Measurements from ENCODE around the gene TCF4. TPM values are rescaled to one million over a fixed set of nuclear protein-coding genes. Genes with fewer than 3 reads are reported as not detected.

The TCF4 gene
- total and polyA plus RNA-seq, 2 experiments from 2014 or later = 77.7 to 89.2 TPM

DNA sequence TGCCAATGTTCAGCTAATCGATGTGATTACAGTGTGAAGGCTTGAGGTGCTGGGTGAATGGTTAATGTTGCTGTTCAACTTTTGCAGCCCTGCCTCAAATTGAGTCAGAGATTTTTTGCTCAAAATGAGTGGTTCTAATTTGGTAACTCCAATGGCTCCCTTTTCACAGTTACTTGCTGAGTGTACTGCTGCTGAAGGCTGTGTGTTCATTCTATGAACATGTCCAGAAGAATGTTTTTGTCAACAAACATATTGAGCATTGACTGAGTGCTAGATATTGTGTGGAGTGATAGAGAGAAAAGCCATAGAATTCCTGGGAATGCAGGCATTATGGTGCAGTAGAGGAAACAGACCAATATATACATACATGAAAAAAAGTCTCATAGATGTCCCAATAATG lies 39.0 kb upstream of the TCF4 start:
- Mint-ChIP-seq H3K36me3 (ENCODE audit: low read depth) (no peaks in the 10 kb centered on the region), H3K27ac (no peak overlapping the region), H3K4me3 (no peak overlapping the region), H3K27me3 (ENCODE audit: insufficient read depth, low read depth, poor library complexity) (no peaks in the 10 kb centered on the region), H3K9me3 (no peaks in the 10 kb centered on the region), H3K4me1 (peaks cover 9% of the 10 kb centered on the region)
- ATAC-seq (no peak), DNase-seq (ENCODE audit: low spot score) (no peak)
- no peaks in the 10 kb centered on the region for H3K27me3 ChIP-seq (ENCODE audit: insufficient read depth)
- H3K79me2 ChIP-seq (replicated peaks; ENCODE audit: insufficient read depth) = no peaks in the 10 kb centered on the region
- no peak overlapping the region; the same call in 1 of the 2 replicates for H2AFZ ChIP-seq
- H3K36me3 ChIP-seq (ENCODE audit: insufficient read depth) = no peaks in the 10 kb centered on the region
- H4K20me1 ChIP-seq (replicated peaks; ENCODE audit: insufficient read depth) = no peaks in the 10 kb centered on the region
- H3K4me1 ChIP-seq (ENCODE audit: insufficient read depth) = peaks cover 4% of the 10 kb centered on the region; the same call in 1 of the 2 replicates
- H3K27ac ChIP-seq (ENCODE audit: low read depth) = no peak overlapping the region
- no peak for TF ChIP-seq ZNF331 (CRISPR knock-in tag; IDR thresholded peaks at IDR 0.05; ENCODE audit: low read depth)
- no peak for TF ChIP-seq EZH2phosphoT487 (IDR thresholded peaks at IDR 0.05; ENCODE audit: unreplicated experiment)
- no peak for TF ChIP-seq NANOG (IDR thresholded peaks at IDR 0.05; ENCODE audit: borderline replicate concordance)
- TF ChIP-seq ZNF114 (CRISPR knock-in tag; IDR thresholded peaks at IDR 0.05) = no peak
- TF ChIP-seq, protein P1, sequence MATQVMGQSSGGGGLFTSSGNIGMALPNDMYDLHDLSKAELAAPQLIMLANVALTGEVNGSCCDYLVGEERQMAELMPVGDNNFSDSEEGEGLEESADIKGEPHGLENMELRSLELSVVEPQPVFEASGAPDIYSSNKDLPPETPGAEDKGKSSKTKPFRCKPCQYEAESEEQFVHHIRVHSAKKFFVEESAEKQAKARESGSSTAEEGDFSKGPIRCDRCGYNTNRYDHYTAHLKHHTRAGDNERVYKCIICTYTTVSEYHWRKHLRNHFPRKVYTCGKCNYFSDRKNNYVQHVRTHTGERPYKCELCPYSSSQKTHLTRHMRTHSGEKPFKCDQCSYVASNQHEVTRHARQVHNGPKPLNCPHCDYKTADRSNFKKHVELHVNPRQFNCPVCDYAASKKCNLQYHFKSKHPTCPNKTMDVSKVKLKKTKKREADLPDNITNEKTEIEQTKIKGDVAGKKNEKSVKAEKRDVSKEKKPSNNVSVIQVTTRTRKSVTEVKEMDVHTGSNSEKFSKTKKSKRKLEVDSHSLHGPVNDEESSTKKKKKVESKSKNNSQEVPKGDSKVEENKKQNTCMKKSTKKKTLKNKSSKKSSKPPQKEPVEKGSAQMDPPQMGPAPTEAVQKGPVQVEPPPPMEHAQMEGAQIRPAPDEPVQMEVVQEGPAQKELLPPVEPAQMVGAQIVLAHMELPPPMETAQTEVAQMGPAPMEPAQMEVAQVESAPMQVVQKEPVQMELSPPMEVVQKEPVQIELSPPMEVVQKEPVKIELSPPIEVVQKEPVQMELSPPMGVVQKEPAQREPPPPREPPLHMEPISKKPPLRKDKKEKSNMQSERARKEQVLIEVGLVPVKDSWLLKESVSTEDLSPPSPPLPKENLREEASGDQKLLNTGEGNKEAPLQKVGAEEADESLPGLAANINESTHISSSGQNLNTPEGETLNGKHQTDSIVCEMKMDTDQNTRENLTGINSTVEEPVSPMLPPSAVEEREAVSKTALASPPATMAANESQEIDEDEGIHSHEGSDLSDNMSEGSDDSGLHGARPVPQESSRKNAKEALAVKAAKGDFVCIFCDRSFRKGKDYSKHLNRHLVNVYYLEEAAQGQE (IDR thresholded peaks at IDR 0.05; ENCODE audit: unreplicated experiment) = no peak
- TF ChIP-seq EZH2 (IDR thresholded peaks at IDR 0.05; ENCODE audit: low read depth, unreplicated experiment) = no peak
- no peak for TF ChIP-seq POLR2AphosphoS5 (IDR thresholded peaks at IDR 0.05; ENCODE audit: low read depth)
- no peak for TF ChIP-seq STAT1 (IDR thresholded peaks at IDR 0.05; ENCODE audit: unreplicated experiment)
- TF ChIP-seq CREB1 (CRISPR knock-in tag; IDR thresholded peaks at IDR 0.05; ENCODE audit: low read depth) = no peak
- TF ChIP-seq, protein P2, sequence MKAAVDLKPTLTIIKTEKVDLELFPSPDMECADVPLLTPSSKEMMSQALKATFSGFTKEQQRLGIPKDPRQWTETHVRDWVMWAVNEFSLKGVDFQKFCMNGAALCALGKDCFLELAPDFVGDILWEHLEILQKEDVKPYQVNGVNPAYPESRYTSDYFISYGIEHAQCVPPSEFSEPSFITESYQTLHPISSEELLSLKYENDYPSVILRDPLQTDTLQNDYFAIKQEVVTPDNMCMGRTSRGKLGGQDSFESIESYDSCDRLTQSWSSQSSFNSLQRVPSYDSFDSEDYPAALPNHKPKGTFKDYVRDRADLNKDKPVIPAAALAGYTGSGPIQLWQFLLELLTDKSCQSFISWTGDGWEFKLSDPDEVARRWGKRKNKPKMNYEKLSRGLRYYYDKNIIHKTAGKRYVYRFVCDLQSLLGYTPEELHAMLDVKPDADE (IDR thresholded peaks at IDR 0.05) = no peak
- TF ChIP-seq, protein P3, sequence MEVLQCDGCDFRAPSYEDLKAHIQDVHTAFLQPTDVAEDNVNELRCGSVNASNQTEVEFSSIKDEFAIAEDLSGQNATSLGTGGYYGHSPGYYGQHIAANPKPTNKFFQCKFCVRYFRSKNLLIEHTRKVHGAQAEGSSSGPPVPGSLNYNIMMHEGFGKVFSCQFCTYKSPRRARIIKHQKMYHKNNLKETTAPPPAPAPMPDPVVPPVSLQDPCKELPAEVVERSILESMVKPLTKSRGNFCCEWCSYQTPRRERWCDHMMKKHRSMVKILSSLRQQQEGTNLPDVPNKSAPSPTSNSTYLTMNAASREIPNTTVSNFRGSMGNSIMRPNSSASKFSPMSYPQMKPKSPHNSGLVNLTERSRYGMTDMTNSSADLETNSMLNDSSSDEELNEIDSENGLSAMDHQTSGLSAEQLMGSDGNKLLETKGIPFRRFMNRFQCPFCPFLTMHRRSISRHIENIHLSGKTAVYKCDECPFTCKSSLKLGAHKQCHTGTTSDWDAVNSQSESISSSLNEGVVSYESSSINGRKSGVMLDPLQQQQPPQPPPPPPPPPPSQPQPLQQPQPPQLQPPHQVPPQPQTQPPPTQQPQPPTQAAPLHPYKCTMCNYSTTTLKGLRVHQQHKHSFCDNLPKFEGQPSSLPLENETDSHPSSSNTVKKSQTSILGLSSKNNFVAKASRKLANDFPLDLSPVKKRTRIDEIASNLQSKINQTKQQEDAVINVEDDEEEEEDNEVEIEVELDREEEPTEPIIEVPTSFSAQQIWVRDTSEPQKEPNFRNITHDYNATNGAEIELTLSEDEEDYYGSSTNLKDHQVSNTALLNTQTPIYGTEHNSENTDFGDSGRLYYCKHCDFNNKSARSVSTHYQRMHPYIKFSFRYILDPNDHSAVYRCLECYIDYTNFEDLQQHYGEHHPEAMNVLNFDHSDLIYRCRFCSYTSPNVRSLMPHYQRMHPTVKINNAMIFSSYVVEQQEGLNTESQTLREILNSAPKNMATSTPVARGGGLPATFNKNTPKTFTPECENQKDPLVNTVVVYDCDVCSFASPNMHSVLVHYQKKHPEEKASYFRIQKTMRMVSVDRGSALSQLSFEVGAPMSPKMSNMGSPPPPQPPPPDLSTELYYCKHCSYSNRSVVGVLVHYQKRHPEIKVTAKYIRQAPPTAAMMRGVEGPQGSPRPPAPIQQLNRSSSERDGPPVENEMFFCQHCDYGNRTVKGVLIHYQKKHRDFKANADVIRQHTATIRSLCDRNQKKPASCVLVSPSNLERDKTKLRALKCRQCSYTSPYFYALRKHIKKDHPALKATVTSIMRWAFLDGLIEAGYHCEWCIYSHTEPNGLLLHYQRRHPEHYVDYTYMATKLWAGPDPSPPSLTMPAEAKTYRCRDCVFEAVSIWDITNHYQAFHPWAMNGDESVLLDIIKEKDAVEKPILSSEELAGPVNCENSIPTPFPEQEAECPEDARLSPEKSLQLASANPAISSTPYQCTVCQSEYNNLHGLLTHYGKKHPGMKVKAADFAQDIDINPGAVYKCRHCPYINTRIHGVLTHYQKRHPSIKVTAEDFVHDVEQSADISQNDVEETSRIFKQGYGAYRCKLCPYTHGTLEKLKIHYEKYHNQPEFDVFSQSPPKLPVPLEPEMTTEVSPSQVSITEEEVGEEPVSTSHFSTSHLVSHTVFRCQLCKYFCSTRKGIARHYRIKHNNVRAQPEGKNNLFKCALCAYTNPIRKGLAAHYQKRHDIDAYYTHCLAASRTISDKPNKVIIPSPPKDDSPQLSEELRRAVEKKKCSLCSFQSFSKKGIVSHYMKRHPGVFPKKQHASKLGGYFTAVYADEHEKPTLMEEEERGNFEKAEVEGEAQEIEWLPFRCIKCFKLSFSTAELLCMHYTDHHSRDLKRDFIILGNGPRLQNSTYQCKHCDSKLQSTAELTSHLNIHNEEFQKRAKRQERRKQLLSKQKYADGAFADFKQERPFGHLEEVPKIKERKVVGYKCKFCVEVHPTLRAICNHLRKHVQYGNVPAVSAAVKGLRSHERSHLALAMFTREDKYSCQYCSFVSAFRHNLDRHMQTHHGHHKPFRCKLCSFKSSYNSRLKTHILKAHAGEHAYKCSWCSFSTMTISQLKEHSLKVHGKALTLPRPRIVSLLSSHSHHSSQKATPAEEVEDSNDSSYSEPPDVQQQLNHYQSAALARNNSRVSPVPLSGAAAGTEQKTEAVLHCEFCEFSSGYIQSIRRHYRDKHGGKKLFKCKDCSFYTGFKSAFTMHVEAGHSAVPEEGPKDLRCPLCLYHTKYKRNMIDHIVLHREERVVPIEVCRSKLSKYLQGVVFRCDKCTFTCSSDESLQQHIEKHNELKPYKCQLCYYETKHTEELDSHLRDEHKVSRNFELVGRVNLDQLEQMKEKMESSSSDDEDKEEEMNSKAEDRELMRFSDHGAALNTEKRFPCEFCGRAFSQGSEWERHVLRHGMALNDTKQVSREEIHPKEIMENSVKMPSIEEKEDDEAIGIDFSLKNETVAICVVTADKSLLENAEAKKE (CRISPR knock-in tag; IDR thresholded peaks at IDR 0.05) = no peak
- no peak for TF ChIP-seq JUNB (IDR thresholded peaks at IDR 0.05; ENCODE audit: unreplicated experiment)
- TF ChIP-seq, protein P4, sequence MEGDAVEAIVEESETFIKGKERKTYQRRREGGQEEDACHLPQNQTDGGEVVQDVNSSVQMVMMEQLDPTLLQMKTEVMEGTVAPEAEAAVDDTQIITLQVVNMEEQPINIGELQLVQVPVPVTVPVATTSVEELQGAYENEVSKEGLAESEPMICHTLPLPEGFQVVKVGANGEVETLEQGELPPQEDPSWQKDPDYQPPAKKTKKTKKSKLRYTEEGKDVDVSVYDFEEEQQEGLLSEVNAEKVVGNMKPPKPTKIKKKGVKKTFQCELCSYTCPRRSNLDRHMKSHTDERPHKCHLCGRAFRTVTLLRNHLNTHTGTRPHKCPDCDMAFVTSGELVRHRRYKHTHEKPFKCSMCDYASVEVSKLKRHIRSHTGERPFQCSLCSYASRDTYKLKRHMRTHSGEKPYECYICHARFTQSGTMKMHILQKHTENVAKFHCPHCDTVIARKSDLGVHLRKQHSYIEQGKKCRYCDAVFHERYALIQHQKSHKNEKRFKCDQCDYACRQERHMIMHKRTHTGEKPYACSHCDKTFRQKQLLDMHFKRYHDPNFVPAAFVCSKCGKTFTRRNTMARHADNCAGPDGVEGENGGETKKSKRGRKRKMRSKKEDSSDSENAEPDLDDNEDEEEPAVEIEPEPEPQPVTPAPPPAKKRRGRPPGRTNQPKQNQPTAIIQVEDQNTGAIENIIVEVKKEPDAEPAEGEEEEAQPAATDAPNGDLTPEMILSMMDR (conservative IDR thresholded peaks at IDR 0.05; ENCODE audit: low read depth in 2 of 2) = no peak
- no peak overlapping the region for H3K4me2 ChIP-seq
- H3F3A ChIP-seq (replicated peaks; ENCODE audit: low read depth) = no peaks in the 10 kb centered on the region
- H3K4me3 ChIP-seq = no peak overlapping the region
- H3K9me2 ChIP-seq (ENCODE audit: insufficient read depth) = no peaks in the 10 kb centered on the region

All from GM23338 (cell line).